HTERT RPE-1 (cell line): Measurements from ENCODE around the gene SLC9A7.
"Not testable (repeated sequence)": the region's sequence is repeated elsewhere in the genome, so short reads cannot be mapped to it uniquely, and the experiment has no call there.

Experiments
- in situ Hi-C: fragments of 300-500 bp; cut with MboI; formaldehyde crosslinking; loops from 4 replicates; pipeline ENCODE4 v1.14.3; 2020; ENCODE audit warnings: low sequenced_read_pairs

SLC9A7 gene

GRCh38 chrX:46754586-46755061, 4.3 kb downstream of the SLC9A7 start:
- in situ Hi-C loops, result no loop called here

DNA sequence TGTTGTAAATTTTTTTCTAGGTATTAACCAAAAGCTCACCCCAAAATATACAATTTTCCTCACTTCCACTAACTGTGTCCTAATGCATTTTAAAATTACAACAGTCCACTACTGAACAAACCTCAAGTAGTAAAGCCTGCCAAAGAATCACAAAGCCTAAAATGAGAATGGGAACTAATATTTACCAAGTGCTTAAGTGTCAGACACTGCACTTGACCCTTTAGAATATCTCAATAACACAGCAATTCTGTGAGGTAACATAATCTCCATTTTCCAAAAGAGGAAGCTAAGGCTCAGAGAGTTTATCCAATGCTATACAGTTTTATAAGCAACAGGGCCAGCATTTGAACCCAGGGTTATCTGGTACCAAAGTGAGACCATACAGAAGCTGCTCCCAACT, 4.9 kb downstream of the SLC9A7 start:
- in situ Hi-C loops, result no loop called here

DNA sequence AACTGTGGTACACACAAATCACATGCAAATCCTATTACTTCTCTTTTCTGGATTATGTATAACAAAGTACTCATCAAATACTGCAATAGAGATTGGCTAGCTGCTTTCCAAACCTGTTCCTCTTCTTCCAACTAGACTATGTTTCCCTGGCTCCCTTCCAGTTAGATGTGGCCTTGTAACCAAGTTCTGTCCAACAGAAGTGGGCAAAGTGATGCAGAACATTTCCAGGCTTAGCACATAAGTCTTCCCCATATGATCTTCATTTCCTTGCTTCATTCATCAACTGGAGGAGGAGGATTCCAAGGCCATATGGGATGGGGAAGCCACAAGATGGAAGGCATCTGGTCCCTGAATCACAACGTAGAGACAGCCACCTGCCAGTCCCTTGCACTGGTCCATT, 8.0 kb downstream of the SLC9A7 start:
- in situ Hi-C loops, result no loop called here

GRCh38 chrX:46744009-46744408, 14.9 kb downstream of the SLC9A7 start:
- in situ Hi-C loops, result no loop called here

DNA sequence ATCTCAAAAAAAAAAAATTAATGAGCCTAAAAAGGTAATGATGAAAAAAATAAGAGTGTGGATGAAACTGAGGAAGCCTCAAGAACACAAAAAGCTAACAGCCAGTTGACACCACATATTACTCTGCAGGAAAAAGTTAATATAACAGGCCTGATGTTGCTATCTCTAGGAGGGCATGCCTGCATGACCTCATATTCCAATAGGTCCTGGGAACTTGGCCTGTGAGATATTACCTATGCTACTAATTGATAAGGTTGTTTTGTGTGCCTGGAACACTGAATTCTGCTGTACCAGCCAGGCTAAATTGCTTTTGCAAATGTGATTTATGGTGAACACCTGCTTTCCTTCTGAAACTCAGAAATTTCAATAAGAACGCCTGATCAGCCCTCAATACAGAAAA, 15.9 kb downstream of the SLC9A7 start:
- in situ Hi-C loops, result no loop called here

GRCh38 chrX:46739736-46740135, 19.2 kb downstream of the SLC9A7 start:
- in situ Hi-C loops, result no loop called here

DNA sequence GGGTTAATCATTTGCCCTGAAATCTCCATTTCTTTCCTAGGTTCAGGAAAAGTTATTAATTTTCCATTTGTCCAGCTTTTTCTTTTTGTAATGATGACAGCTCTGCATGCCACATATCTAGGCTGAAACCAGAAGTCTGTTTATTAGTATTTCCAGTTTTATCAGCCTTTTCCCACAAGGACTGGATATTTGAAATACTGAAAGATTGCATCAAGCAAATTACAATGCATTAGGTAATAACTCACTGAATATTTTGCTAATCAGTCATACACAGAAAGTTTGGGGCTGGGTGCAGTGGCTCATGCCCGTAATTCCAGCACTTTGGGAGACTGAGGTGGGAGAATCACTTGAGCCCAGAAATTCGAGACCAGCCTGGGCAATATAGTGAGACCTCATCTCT, 21.5 kb downstream of the SLC9A7 start:
- in situ Hi-C loops, result no loop called here

- in situ Hi-C loops, result no loop called here
Measured at GRCh38 chrX:46737041-46737440, 21.9 kb downstream of the SLC9A7 start.

DNA sequence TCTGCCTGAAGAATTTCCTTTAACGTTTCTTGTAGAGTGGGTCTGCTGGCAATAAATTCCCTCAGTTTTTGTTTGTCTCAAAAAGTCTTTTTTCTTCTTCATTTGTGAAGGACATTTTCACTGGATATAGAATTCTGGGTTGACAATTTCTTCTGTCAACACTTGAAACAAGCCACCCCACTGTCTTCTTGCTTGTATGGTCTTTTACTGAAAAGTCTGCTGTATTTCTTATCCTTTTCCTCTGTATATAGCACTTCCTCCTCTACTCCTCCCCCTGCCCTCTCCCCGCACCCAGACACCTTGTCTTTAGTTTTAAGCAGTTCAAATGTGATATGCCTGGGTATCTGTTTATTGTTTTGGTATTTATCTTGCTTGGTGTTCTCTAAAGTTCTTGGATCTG, 23.3 kb downstream of the SLC9A7 start:
- in situ Hi-C loops, result no loop called here

DNA sequence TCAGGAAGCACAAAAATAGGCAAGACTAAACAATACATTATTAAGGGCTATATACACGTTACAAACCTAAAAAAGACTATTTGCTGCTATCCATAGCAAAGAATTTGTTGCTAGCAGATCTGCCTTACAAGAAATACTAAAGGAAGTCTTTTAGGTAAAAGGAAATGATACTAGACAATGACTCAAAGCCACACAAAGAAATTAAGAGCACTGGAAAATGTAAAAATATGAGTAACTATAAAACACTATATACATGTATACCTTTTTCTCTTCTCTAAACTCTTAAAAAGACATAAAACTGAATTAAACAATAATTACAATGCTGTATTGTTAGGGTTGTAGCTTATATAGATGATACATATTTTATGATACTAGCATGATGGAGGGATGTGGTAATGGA, 25.7 kb downstream of the SLC9A7 start:
- in situ Hi-C loops, result no loop called here

DNA sequence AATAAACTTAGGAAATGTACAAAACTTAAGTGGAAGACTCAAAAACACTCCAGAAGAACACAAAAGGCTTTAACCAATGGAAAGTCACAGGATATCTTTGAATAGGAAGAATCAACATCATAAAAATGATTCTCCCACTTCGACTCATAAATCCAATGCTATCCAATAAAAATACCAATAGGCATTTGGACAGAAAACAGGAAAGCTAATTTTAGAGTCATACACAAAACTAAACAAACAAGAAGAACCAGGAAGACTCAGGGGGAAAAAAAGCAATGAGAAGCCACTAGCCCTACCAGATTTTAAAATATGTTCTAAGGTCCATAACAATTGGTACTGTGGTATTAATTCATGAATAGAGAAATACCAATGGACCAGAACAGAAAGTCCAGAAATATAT, 28.2 kb downstream of the SLC9A7 start:
- in situ Hi-C loops, result no loop called here

GRCh38 chrX:46727441-46727840, 31.5 kb downstream of the SLC9A7 start:
- in situ Hi-C loops, result no loop called here

DNA sequence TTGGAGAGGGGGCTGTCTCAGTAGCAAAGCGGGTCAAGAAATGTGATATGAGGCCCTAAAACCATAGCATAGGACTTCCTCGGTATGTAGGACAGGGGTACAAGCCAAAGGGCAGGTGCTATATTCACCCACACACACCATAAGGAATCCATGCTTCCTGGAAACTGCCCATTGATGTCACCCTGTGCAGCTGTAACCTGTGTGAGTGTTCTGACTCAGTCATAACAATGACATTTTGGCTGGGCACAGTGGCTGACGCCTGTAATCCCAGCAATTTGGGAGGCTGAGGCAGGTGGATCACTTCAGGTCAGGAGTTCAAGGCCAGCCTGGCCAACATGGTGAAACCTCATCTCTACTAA, 35.4 kb downstream of the SLC9A7 start:
- in situ Hi-C loops, result not testable (repeated sequence)

DNA sequence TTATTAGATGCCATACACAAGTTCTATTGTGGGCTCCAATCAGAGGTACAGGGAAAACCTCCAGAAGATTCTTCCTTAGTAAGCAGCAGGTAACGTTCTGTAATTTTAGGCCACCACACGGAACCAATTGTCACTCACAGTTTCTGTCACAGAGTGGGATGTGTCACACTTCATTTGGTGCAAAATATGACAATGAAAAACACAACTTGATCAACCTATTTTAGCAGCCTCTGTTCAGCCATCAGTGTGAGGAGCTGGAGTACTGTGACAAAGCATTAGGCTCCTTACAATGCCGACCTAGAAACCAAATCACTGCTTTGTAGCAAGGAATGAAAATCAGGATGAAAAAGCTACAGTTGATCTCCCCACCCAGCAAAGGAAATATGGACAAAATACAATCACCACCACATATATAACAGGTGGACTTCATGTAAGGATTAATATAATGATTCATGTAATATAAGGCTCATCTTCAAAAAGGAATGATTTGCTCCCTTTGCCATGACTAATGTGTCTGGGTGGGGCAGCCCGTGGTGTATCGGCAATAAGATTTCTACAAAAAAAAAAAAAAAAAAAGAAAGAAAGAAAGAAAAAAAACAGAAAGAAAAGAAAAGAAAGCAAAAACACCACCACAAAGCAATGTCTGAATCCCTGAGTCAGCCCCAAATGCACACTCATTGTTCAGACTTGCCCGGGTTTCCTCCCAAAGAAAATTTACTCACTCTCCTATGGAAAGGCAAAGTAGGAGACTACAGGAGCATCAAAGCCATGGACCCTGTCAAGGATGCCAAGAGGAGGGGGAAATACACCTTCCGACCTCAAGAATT, 36.0 kb downstream of the SLC9A7 start:
- in situ Hi-C loops, result no loop called here

DNA sequence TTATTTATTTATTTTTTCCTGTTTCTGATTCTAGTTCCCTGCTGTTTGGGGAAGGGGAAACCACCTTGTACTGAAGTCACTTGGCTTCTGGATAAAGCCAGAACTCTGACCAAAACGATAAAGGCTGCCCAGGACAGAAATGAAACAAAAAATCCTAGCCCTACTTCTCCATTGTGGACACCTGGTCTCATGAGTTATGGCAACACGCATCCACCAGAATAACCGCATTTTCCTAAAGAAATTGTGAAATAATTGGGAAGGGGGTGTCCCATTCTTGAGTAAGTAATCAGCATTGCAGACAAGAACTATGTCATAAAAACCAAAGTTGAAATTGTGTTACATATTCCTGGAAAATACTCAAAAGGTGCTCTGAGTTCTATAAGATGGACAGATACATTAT, 42.1 kb downstream of the SLC9A7 start:
- in situ Hi-C loops, result no loop called here

DNA sequence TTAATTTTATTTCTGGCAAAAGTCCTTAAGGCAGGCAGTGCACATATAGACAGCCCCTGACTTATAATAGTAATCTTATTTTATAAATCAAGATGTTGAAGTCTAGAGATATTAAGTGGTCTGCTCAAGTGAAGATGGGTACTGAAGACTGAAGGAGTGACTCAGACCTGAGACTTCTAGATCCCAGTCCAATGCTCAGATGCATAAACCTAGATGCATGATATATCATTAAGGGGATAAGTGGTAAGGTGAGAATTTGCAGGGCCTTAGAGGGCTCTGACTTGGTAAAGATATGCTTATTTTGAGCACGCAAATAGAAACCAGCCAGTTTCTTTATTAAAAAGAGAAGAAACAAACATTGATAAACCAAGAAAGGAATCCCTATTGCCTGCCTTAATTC, 42.9 kb downstream of the SLC9A7 start:
- in situ Hi-C loops, result no loop called here

DNA sequence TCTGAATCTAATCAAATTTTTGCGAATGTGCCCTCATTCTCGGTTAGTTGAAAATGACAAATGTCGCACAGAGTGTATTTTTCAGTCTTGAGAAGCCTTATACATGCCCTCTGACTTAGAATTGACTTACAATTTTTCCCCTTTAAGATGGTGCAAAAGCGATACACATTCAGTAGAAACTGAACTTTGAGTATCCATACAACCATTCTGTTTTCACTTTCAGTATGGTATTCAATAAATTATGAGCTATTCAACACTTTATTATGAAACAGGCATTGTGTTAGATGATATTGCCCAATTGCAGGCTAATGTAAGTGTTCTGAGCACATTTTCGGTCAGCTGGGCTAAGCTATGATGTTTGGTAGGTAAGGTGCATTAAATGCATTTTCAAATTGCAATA, 43.4 kb downstream of the SLC9A7 start:
- in situ Hi-C loops, result no loop called here

GRCh38 chrX:46713672-46714490, 45.0 kb downstream of the SLC9A7 start:
- in situ Hi-C loops, result no loop called here

DNA sequence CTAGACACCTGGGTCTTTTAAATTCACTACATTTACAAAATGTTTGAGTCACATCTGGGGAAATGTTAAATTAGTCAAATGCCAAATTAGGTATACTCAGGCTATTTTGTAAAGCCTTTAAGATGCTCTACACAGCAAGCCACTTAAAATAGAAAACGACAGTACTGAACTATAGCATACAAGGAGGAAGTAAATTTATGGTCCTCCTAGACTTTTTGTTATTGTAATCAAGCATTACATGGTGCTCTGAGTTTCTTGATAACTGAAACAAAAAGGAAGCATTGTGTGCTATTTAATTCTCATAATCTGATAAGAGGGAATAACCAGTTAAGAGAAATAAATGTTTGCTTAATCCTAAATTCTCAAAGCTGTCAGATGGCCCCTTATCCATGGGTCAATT, 46.2 kb downstream of the SLC9A7 start:
- in situ Hi-C loops, result no loop called here

DNA sequence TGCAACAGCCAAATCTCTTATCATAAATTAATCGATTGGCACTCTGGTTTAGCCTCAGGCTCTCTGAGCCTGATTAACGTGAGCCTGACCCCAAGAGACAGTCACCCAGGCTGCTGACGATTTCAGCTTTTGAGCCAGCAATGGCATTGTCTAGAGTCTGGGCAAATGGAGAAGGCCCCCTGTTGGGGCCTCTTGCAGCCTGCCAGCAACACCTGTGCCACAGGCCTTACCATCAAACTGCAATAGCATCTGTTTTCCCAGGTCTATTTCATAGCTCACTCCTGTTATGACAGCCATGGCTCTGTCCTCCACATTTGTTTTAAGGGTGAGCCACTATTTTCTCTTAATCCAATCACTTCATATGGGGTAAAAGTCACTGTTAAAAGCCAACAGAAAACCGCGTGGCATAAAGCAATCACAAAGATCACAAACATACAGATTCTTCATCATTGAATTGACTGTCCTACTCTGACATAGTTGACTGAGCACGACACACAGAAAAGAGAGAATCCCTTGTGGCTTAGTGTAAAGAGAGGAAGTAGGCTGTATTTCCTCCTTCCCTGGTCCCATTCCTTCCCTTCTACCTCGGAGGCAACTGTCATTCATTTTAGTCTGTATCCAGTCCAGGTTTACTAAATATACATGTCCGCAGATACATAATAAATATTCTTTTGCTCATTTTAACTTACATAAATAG, 47.8 kb downstream of the SLC9A7 start:
- in situ Hi-C loops, result no loop called here

GRCh38 chrX:46710425-46710824, 48.5 kb downstream of the SLC9A7 start:
- in situ Hi-C loops, result no loop called here
